Stimulated activated CD4-positive, alpha-beta T cell treated with anti-CD3 and anti-CD28 coated beads, Interleukin-15, amount 100 ng/mL, for 24 hours (primary cell): ENCODE results near the gene NOXA1.
"Not testable (repeated sequence)": the region's sequence is repeated elsewhere in the genome, so short reads cannot be mapped to it uniquely, and the experiment has no call there.

Experiments
- DNase-seq: peaks from one replicate; pipeline ENCODE4 v3.0.0-alpha.2; 2020

The NOXA1 gene

GRCh38 chr9:137406085-137406760, 17.0 kb upstream of the NOXA1 start:
- DNase-seq = no peak

- DNase-seq = peak; percentile 82
Observed at GRCh38 chr9:137406876-137407589, 16.2 kb upstream of the NOXA1 start.

- no peak for DNase-seq
Observed at GRCh38 chr9:137407590-137408300, 15.4 kb upstream of the NOXA1 start.

- DNase-seq = no peak
Observed at GRCh38 chr9:137408651-137409405, 14.4 kb upstream of the NOXA1 start.

GRCh38 chr9:137409515-137409914, 13.7 kb upstream of the NOXA1 start:
- DNase-seq = no peak

- not testable (repeated sequence) for DNase-seq
Observed at GRCh38 chr9:137410236-137410890, 12.8 kb upstream of the NOXA1 start.

GRCh38 chr9:137410891-137411249, 12.3 kb upstream of the NOXA1 start:
- DNase-seq = no peak

- no peak for DNase-seq
Observed at GRCh38 chr9:137411260-137411644, 11.9 kb upstream of the NOXA1 start.

GRCh38 chr9:137411645-137412380, 11.4 kb upstream of the NOXA1 start:
- DNase-seq = peak; percentile 67

- DNase-seq = no peak
Observed at GRCh38 chr9:137412431-137412830, 10.8 kb upstream of the NOXA1 start.

GRCh38 chr9:137415451-137415850, 7.7 kb upstream of the NOXA1 start:
- no peak for DNase-seq

GRCh38 chr9:137416006-137416562, 7.1 kb upstream of the NOXA1 start:
- DNase-seq = no peak

- DNase-seq = no peak
Observed at GRCh38 chr9:137416563-137417151, 6.5 kb upstream of the NOXA1 start.

GRCh38 chr9:137417161-137418021, 5.8 kb upstream of the NOXA1 start:
- DNase-seq = no peak

GRCh38 chr9:137421838-137422603, 1.2 kb upstream of the NOXA1 start:
- DNase-seq = no peak

GRCh38 chr9:137423514-137424291, 510 bp downstream of the NOXA1 start:
- no peak for DNase-seq

GRCh38 chr9:137426018-137426681, 3.0 kb downstream of the NOXA1 start:
- DNase-seq = no peak
